ENCODE measurements around the gene AOC3.

The AOC3 gene

GRCh38 chr17:42850954-42851353 lies at the start of gene AOC3:
TSS of gene AOC3 (plus strand) at chr17:42851199. CDS start at chr17:42851344, 145 bp downstream.
- DNase-seq: no peak

- DNase-seq: no peak
These were observed 47.7 kb upstream of the AOC3 start for GRCh38 chr17:42803074-42803883.

DNA sequence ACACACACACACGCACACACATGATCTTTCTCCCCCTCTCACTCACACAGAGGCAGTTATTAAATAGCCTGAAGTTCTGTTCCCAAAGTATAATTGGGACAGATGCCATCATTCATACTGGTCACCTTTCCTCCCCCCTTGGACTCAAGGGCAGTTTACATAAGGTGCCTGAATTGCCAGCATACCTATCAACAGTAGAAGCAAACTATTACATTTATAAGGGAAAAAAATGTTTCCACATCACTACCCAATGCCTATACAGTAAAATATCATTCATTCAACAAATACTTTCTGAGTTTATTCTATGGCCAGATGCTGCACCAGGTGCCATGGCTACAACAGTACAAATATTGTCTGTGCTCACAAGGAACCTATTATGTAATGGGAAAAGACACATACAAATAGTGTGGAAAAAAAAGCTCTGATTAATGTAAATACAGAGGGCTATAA lies 46.1 kb upstream of the AOC3 start:
- no peak for DNase-seq

- DNase-seq: no peak
These were observed 44.8 kb upstream of the AOC3 start for GRCh38 chr17:42806249-42806648.

GRCh38 chr17:42809250-42809649 lies 41.7 kb upstream of the AOC3 start:
- DNase-seq: no peak

GRCh38 chr17:42814633-42815399 lies 36.2 kb upstream of the AOC3 start:
- DNase-seq: no peak

DNA sequence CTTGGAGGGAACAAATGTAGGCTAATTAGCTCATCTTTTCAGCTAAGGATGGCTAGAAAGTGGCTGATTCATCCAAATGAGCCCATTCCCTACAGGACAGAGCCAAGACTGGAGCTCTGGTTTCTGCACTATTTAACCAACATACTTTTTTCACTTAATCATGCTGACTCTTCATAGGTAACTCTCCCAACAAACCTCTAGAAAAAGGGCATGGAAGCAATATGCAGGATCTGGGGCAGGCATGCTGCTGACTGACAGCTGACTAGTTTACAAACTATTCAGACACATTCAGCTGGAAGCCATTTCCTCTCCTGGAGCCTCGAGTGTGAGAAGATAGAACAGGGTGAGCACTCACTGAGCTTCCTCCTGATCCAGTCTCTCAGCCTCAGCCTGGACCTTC lies 33.1 kb upstream of the AOC3 start:
- DNase-seq: no peak

DNA sequence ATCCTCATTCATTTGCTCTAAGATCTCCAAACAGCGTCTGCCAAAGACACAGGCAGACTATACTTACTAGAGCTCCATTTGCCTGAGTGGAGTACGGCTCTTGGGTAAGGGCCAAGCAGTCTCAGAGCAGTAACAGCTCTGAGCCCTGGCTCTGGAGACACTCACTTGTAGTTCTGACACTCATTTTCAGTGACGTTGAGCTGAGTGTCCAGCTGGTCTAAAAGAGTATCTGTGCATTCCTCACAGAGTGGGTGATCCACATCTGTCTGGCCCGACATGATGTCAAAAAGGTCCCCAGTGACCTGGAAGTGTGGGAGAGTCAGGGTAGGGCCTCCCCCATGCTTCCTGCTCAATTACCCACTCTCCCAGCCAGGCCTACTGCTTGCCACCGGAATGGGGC lies 32.6 kb upstream of the AOC3 start:
- DNase-seq: no peak

- DNase-seq: peak; percentile 29
These were observed 31.0 kb upstream of the AOC3 start for GRCh38 chr17:42819939-42820535.

GRCh38 chr17:42821176-42821575 lies 29.8 kb upstream of the AOC3 start:
- no peak for DNase-seq

GRCh38 chr17:42827472-42827871 lies 23.5 kb upstream of the AOC3 start:
- no peak for DNase-seq

DNA sequence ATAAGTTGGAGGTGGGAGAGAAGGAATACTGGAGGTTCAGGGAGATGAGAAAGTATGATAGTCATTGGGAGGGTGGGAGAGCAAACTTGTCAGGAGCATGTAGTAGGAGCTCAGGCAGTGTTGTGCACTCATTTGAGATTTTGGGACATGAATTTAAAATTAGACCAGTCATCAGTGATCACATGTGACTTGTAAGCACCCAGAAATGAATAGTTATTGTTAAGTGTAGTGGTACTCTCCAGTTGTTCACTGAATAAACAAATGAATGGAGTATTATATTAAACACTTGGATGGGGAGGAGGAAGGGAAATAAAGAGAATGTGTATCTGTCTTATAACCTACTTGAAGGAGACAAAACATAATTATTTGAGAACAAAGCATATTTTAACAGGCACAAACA lies 20.0 kb upstream of the AOC3 start:
- no peak for DNase-seq

DNA sequence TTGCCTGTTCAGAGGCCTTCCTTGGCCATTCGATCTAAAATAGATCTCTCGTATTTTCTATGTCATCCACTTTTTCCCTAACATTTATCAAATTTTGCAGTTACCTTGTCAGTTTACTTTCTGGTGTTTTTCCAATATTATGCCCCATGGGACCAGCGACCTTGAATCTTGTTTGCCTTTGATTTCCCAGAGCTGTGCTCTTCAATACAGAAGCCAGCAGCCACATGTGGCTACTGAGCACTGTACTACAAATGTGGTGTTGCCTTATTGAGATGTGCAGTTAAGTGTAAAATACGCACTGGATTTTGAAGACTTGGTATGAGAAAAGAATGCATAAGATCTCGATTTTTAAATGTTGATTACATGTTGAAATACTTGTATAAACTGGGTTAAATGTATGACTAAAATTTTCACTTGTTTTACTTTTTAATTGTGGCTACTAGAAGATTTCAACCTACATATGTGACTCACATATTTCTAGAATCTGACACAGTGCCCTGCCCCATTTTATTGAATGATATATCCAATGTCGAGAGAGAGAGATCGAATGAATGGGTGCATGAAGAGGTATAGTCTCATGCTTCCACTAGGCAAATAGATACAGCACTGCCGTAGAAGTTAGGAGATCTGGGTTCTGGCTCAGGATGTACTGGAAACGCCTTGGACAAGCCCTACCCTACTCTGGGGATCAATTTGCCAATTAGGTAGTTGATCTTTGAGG lies 18.6 kb upstream of the AOC3 start:
- no peak for DNase-seq

GRCh38 chr17:42832934-42833766 lies 17.8 kb upstream of the AOC3 start, which contains the start of gene PSME3:
TSS of gene PSME3 (plus strand) at chr17:42833397. CDS start at chr17:42833632, 235 bp downstream.
- peak; percentile 87 for DNase-seq

DNA sequence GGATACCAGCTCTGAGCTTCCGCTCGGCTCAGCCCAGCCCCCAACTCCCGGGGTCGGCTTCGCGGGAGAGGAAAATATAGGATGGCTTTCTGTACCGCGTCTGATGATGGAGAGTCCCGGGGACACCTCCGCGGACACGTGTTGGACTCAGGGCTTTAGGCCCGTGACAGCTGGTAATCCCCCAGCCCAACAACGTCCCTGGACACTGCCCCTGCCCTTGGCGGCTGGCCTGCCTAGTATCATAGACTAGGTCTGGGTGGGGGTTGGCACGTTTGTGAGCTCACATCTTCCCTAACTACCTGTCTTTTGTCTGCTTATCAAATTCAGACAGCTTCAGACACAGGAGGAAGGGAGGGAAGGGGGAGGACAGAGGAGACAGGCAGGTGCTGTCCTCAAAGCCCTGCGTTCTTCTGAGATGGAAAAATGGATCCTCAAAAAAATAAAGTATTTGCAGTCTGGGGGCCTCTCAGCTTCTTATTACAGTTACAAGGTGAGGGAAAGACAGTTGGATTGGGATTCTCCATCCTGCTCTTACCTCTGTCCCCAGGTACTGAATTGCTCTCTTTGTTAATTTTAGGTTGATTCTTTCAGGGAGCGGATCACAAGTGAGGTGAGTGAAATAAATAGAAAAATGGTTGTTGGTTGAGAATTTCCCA lies 17.1 kb upstream of the AOC3 start:
- DNase-seq: no peak

DNA sequence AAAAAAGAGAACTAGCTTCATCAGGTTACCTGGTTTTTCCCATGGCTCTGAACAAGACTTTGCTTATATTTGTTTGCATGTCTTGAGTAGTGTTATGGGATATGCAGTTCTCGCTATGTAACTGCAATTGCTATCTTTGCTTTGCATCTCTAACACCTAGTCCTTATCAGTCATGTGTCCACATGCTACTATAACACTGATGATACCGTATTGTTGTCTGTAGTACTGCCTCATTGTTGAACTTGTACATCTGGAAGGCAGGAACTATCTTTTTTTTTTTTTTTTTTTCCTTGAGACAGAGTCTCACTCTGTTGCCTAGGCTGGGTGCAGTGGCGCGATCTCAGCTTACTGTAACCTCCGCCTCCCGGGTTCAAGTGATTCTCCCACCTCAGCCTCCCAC lies 15.3 kb upstream of the AOC3 start:
- DNase-seq: no peak

GRCh38 chr17:42841975-42842685 lies 8.9 kb upstream of the AOC3 start:
- no peak for DNase-seq

GRCh38 chr17:42843358-42843934 lies 7.6 kb upstream of the AOC3 start:
- no peak for DNase-seq

- DNase-seq: no peak
These were observed 6.7 kb upstream of the AOC3 start, which contains the start of gene AOC2 for GRCh38 chr17:42844271-42844670. TSS of gene AOC2 (plus strand) at chr17:42844580. CDS start at chr17:42844627, 47 bp downstream.

All from activated CD4-positive, alpha-beta T cell treated with anti-CD3 and anti-CD28 coated beads for 1 hour (primary cell).